Ovary (tissue), 9 donors: ENCODE measurements around the gene ABCA12. TPM values are rescaled to one million over a fixed set of nuclear protein-coding genes. Genes with fewer than 3 reads are reported as not detected.

Experiments used
- DNase-seq, 5 donors: peaks; one replicate each; pipeline ENCODE4 v3.0.0-alpha.2; 2019 to 2020
- H3K27ac ChIP-seq, 2 donors: fragments of 200-600 bp; one replicate each; pipeline versions ENCODE4 v1.5.1 to v1.8.0; 2019 to 2022
- H3K27me3 ChIP-seq: fragments of 200-600 bp; one replicate; pipeline ENCODE4 v1.8.0; 2022
- H3K36me3 ChIP-seq: fragments of 200-600 bp; sonication (generic); one replicate; pipeline ENCODE4 v1.5.1; 2019
- H3K4me1 ChIP-seq: one replicate; pipeline ENCODE4 v1.8.1; 2013; ENCODE audit warnings: mild to moderate bottlenecking, moderate library complexity; ENCODE audit not compliant: insufficient read depth
- H3K4me3 ChIP-seq: fragments of 200-600 bp; sonication (generic); one replicate; pipeline ENCODE4 v1.5.1; 2017
- H3K9me3 ChIP-seq, 2 donors: fragments of 200-600 bp in 1 of 2; sonication (generic) in 1 of 2; one replicate each; pipeline versions ENCODE4 v1.5.1 to v1.8.1; 2013 to 2019; ENCODE audit warnings: mild to moderate bottlenecking in 1 of 2, moderate library complexity in 1 of 2
- CTCF ChIP-seq, 3 donors: fragments of 450-650 bp in 2 of 3; fragments of 200-600 bp in 1 of 3; IDR thresholded peaks; one replicate each; pipeline versions ENCODE4 v1.5.1 to v1.8.0; 2016 to 2022; ENCODE audit warnings: antibody characterized with exemption in 3 of 3, mild to moderate bottlenecking in 1 of 3
- EP300 ChIP-seq: sonication (generic); formaldehyde crosslinking; IDR thresholded peaks from one replicate; pipeline ENCODE4 v1.6.1; 2017; ENCODE audit warnings: antibody characterized with exemption
- POLR2A ChIP-seq: fragments of 450-650 bp; IDR thresholded peaks from one replicate; pipeline ENCODE4 v1.6.1; 2017; ENCODE audit warnings: antibody characterized with exemption, mild to moderate bottlenecking, moderate library complexity
- WGBS, 3 donors: extraction: QIAGEN DNeasy Blood & Tissue Kit in 1 of 3; methylation state at CpG; one replicate each; pipeline versions ENCODE4 v1.1.5 to v1.1.7; 2013 to 2017; 5-methylcytosine and 5-hydroxymethylcytosine counted together
- intact Hi-C, 4 donors: fragments of 100-400 bp; cut with DNase I; formaldehyde crosslinking; loops; one replicate each; pipeline versions ENCODE4 v1.11.0 to v1.15.1; 2022 to 2023
- polyA plus RNA-seq, 2 donors: library from polyadenylated mRNA; stranded (reverse); fragments of 200-250 nt in 1 of 2; fragments of 350-450 nt in 1 of 2; fragmentation: Illumina TruSeq in 1 of 2; extraction: RNeasy Lipid Tissue Mini Kit (QIAGEN cat#74804) in 1 of 2; gene quantifications; one replicate each; pipeline ENCODE4 v1.2.3, GENCODE V29; 2013 to 2014
- total RNA-seq, 7 donors: library from RNA; depleted of rRNA in 2 of 7; stranded (reverse); fragments of >200 nt in 2 of 7; fragmentation: NEBNext Ultra II Directional in 3 of 7; extraction: Animal tissue kit (Norgen Biotek cat#: 25700) in 3 of 7; gene quantifications; one replicate each; pipeline versions ENCODE4 v1.1.0 to v1.2.4, GENCODE V29; 2016 to 2023
- donor health status: DM: no; HTN: no; CAD: no; lungs with moderate emphysema.
- donor health status: DM: no; HTN: no; CAD: no.
- donor health status: Bipolar disorder and iron deficiency.
- donor health status: DM: yes; HTN: yes; CAD: no.
- donor health status: DM: no; HTN: no; CAD: no.
- donor health status: DM: yes; HTN: yes; CAD: no.

The ABCA12 gene
- total and polyA plus RNA-seq, 9 donors = 0.02 to 0.25 (median 0.10) TPM; not detected in 4

- Histone ChIP-seq H3K4me3 (no peak overlapping the region), H3K9me3 (no peaks in the 10 kb centered on the region), H3K36me3 (no peaks in the 10 kb centered on the region), H3K27ac (no peak overlapping the region), H3K4me1 (no peaks in the 10 kb centered on the region), H3K27me3 (no peaks in the 10 kb centered on the region)
- DNase-seq = no peak
- WGBS, 3 donors = 73 to 89% (median 81%) methylated on average over 2 of the region's 2 CpGs
- intact Hi-C loops = no loop called here
- TF ChIP-seq CTCF (IDR thresholded peaks at IDR 0.05) = no peak
- TF ChIP-seq POLR2A = no peak
- TF ChIP-seq EP300 = no peak
Measured at GRCh38 chr2:215032153-215032552, 106.3 kb downstream of the ABCA12 start.

DNA sequence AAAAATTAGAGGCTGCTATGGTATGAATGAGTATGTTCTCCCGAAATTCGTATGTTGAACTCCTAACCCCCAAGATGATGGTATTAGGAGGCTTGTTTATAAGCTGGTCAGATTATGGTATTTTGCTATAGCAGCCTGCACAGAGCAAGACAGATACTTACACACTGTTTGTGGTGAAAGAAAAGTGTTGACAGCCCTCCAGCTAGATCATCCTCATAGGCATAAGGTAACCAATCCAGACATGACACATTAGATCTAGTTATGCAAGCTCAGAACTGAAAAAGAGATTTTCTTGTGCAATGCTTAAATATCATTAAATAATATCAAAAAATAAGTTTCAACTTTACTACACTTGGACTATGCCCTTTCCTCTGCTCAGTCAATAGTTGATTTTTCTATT, 107.1 kb downstream of the ABCA12 start:
- 83 to 85% (median 83%) methylated on average over 2 of the region's 2 CpGs for WGBS, 3 donors
- no peak for DNase-seq
- no peaks in the 10 kb centered on the region for H3K36me3 ChIP-seq
- no peaks in the 10 kb centered on the region for H3K27me3 ChIP-seq
- intact Hi-C loops = no loop called here
- no peak overlapping the region for H3K4me3 ChIP-seq
- no peak for TF ChIP-seq CTCF (IDR thresholded peaks at IDR 0.05)
- TF ChIP-seq EP300 = no peak
- no peak for TF ChIP-seq POLR2A
- H3K4me1 ChIP-seq = no peaks in the 10 kb centered on the region
- no peaks in the 10 kb centered on the region for H3K9me3 ChIP-seq
- H3K27ac ChIP-seq = no peak overlapping the region

DNA sequence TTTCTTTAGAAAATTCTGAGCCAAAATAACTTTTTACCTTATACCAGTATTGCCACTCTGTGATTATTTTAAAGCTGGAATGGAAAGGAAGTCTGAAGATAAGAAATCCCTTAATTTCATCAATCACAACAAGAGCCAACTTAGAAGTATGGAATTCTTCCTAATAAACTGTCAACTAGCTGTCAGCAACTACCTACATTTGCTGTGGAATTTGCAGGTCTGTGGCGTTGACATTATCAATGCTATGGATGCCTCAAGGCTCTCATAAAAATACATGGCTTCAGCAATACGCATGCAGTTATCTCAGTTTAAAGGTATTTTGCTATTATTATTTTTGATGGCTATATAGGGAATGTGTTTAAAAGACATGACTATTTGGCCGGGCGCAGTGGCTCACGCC, 108.5 kb downstream of the ABCA12 start:
- Histone ChIP-seq H3K4me3 (no peak overlapping the region), H3K27ac (no peak overlapping the region), H3K27me3 (no peaks in the 10 kb centered on the region), H3K4me1 (no peaks in the 10 kb centered on the region), H3K9me3 (no peaks in the 10 kb centered on the region), H3K36me3 (no peaks in the 10 kb centered on the region)
- no peak for DNase-seq
- intact Hi-C loops = no loop called here
- no peak for TF ChIP-seq EP300
- no peak for TF ChIP-seq POLR2A
- TF ChIP-seq CTCF (IDR thresholded peaks at IDR 0.05) = no peak
- 71 to 79% (median 75%) methylated on average over 5 of the region's 5 CpGs for WGBS, 3 donors

- Histone ChIP-seq H3K27me3 (no peaks in the 10 kb centered on the region), H3K4me1 (no peaks in the 10 kb centered on the region), H3K36me3 (no peaks in the 10 kb centered on the region), H3K9me3 (no peaks in the 10 kb centered on the region), H3K27ac (no peak overlapping the region), H3K4me3 (no peak overlapping the region)
- 74 to 80% (median 77%) methylated on average over 1 of the region's 1 CpG for WGBS, 3 donors
- intact Hi-C loops = no loop called here
- no peak for DNase-seq
- TF ChIP-seq CTCF (IDR thresholded peaks at IDR 0.05) (no peak), POLR2A (no peak), EP300 (no peak)
Measured at GRCh38 chr2:215028231-215028630, 110.2 kb downstream of the ABCA12 start.

DNA sequence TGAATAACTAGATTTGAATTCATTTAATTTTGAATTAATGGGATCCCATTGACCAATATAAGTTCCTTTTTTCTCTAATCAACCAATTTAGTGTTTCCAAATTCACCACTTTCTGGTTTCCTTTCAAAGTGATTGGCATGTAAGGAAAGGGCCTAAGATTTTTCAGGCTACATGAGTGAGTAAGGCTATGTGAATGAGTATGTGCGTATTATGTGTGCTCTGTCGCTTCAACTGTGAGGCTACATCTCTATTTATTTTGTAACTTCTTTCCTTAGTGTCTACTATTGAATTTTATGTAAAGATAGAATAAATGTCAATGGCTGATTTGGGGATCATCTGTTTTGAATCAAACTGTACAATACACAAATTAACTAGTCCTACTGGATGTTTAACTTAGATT, 110.6 kb downstream of the ABCA12 start:
- Histone ChIP-seq H3K27me3 (no peaks in the 10 kb centered on the region), H3K9me3 (no peaks in the 10 kb centered on the region), H3K27ac (no peak overlapping the region), H3K36me3 (no peaks in the 10 kb centered on the region), H3K4me3 (no peak overlapping the region), H3K4me1 (no peaks in the 10 kb centered on the region)
- no peak for DNase-seq
- 45 to 48% (median 48%) methylated on average over 2 of the region's 2 CpGs for WGBS, 3 donors
- intact Hi-C loops = no loop called here
- TF ChIP-seq POLR2A (no peak), CTCF (IDR thresholded peaks at IDR 0.05) (no peak), EP300 (no peak)
